Spinal cord (tissue), 10 donors: ENCODE results near the gene FADD. TPM values are rescaled to one million over a fixed set of nuclear protein-coding genes. Genes with fewer than 3 reads are reported as not detected.

ENCODE experiments used
- DNase-seq, 6 donors: peaks; one replicate each; pipeline versions ENCODE4 v3.0.0 to v3.0.0-alpha.2; 2013 to 2015; ENCODE audit warnings: low spot score in 6 of 6, low read depth in 4 of 6
- H3K27ac ChIP-seq: one replicate; pipeline ENCODE4 v1.5.1; 2013; ENCODE audit warnings: low read depth, low read length, control low read depth
- H3K27me3 ChIP-seq: one replicate; pipeline ENCODE4 v1.6.1; 2013; ENCODE audit warnings: low read length; ENCODE audit not compliant: control insufficient read depth, insufficient read depth
- H3K36me3 ChIP-seq: one replicate; pipeline ENCODE4 v1.6.1; 2013; ENCODE audit warnings: low read length; ENCODE audit not compliant: control insufficient read depth, insufficient read depth
- H3K4me1 ChIP-seq: one replicate; pipeline ENCODE4 v1.6.1; 2013; ENCODE audit warnings: low read length; ENCODE audit not compliant: control insufficient read depth, insufficient read depth
- H3K4me3 ChIP-seq: one replicate; pipeline ENCODE4 v1.5.1; 2013; ENCODE audit warnings: low read depth, low read length, control low read depth
- H3K9me3 ChIP-seq: one replicate; pipeline ENCODE4 v1.6.1; 2013; ENCODE audit warnings: low read length; ENCODE audit not compliant: control insufficient read depth, insufficient read depth
- WGBS: methylation state at CpG from one replicate; pipeline ENCODE4 v1.1.5; 2013; ENCODE audit warnings: missing lambda C conversion rate; ENCODE audit not compliant: insufficient coverage; 5-methylcytosine and 5-hydroxymethylcytosine counted together
- polyA plus RNA-seq, 2 donors: library from polyadenylated mRNA; unstranded; fragments of 120-200 nt; gene quantifications; one replicate each; pipeline ENCODE4 v1.2.1, GENCODE V29; 2013; ENCODE audit not compliant: insufficient read length in 2 of 2
- total RNA-seq, 2 donors: library from RNA; depleted of rRNA in 1 of 2; stranded (reverse); fragments of 120-200 nt in 1 of 2; fragments of >200 nt in 1 of 2; gene quantifications; one replicate each; pipeline versions ENCODE4 v1.2.3 to v1.2.4, GENCODE V29; 2013 to 2014
- donor health status: healthy.

FADD gene
- total and polyA plus RNA-seq, 4 donors, result 12.1 to 18.7 (median 17.2) TPM

DNA sequence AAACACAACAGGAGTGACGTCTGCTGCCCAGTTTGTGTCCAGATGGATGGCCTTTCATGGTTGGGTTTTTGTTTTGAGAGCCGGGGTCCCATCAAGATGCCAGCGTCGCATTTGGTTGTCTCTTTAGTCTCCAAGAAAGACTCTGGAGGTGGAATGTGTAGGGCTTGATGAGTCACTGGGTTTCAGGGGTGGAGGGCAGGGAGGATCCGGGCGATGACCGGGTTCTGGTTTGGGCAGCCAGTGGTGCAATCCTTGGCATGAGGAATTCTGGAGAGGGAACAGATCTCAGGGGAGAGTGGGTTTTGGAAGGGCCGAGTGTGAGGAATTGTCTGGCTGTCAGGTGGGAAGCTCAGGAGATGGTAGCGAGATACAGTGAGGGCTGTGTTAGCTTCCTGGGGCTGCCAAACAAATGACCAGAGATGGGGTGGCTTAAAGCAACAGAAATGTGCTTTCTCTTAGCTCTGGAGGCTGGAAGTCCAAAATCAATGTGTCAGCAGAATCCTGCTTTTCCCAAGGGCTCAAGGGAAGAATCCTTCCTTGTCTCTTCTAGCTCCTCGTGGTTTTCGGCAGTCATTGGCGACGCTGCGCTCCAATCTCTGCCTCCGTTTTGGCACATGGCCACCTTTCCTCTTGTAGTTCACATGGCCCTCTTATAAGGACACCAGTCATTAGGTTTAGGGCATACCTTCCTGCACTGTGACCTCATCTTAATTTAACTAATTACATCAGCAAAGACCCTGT lies 41.0 kb downstream of the FADD start:
- no peak overlapping the region for H3K4me3 ChIP-seq
- H3K27me3 ChIP-seq, result no peaks in the 10 kb centered on the region
- H3K36me3 ChIP-seq, result no peaks in the 10 kb centered on the region
- 90% methylated on average over 15 of the region's 15 CpGs for WGBS
- DNase-seq, result no peak
- peaks cover 4% of the 10 kb centered on the region for H3K4me1 ChIP-seq
- H3K9me3 ChIP-seq, result no peaks in the 10 kb centered on the region
- H3K27ac ChIP-seq, result no peak overlapping the region

DNA sequence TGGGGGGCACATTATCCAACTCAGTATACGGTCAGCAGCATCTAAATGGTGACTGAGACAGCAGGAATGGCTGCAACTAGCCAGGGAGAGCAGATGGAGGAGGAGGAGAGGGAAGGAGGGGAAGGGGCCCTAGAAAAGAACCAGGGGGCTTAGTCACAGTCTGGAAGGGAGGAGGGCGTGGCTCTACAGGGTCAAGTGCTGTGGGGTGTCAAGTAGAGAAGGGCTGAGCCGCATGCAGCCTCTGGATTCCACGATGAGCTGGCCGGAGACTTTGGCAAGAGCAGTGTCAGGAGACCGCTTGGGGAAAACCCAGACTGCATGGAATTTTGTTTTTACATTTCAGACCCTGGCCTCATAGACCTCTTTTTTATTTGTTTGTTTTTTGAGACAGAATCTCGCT lies 41.6 kb downstream of the FADD start:
- DNase-seq, result no peak
- no peaks in the 10 kb centered on the region for H3K36me3 ChIP-seq
- no peaks in the 10 kb centered on the region for H3K9me3 ChIP-seq
- no peak overlapping the region for H3K27ac ChIP-seq
- 84% methylated on average over 5 of the region's 7 CpGs for WGBS
- no peaks in the 10 kb centered on the region for H3K27me3 ChIP-seq
- peaks cover 4% of the 10 kb centered on the region for H3K4me1 ChIP-seq
- H3K4me3 ChIP-seq, result no peak overlapping the region

DNA sequence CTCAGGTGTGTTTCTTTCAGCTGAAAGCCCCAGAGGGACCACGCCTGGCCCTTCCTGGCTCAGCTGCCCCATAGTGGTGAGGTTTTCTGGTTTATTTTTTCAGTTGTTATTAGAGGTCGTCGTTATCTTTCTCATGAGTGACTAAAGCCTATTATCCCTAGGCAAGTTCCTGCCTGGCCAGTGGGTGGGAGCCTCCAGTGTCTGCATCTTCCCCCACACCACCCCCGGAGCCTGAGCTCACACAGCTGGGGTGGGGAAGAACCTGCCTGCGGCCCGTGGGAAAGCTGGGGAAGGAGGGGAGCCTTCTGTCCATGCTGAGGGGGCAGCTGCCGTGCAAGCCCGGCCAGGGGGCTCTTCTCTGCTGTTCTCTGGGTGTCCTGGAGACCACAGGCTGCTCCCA lies 43.1 kb downstream of the FADD start:
- 69% methylated on average over 6 of the region's 8 CpGs for WGBS
- Histone ChIP-seq H3K27ac (no peak overlapping the region), H3K4me1 (peaks cover 4% of the 10 kb centered on the region), H3K9me3 (no peaks in the 10 kb centered on the region), H3K36me3 (no peaks in the 10 kb centered on the region), H3K4me3 (no peak overlapping the region), H3K27me3 (no peaks in the 10 kb centered on the region)
- DNase-seq, result no peak

DNA sequence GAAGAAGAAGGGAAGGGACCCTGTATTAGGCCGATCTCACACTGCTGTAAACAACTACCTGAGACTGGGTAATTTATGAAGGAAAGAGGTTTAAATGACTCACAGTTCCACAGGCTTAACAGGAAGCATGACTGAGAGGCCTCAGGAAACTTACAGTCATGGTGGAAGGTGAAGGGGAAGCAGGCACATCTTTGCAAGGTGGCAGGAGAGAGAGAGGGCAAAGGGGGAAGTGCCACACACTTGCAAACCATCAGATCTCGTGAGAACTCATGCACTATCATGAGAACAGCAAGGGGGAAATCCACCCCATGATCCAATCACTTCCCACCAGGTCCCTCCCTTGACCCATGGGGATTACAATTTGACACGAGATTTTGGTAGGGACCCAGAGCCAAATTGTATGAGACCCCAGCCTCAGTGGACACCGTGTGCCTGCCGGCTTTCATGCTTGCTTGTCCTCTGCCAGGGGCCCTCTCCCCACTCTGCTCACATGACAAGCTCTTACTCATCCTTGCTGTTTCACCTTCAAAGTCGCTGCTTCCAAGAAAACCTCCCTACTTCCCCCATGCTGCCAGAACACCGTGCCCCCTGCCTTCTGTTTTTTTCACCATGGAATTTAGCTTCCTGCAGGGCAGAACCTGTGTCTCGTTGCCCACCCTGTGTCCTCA lies 44.1 kb downstream of the FADD start:
- H3K9me3 ChIP-seq, result no peaks in the 10 kb centered on the region
- DNase-seq, result no peak
- H3K27me3 ChIP-seq, result no peaks in the 10 kb centered on the region
- WGBS, result 67% methylated on average over 8 of the region's 8 CpGs
- no peaks in the 10 kb centered on the region for H3K36me3 ChIP-seq
- peaks cover 4% of the 10 kb centered on the region for H3K4me1 ChIP-seq
- no peak overlapping the region for H3K27ac ChIP-seq
- no peak overlapping the region for H3K4me3 ChIP-seq

DNA sequence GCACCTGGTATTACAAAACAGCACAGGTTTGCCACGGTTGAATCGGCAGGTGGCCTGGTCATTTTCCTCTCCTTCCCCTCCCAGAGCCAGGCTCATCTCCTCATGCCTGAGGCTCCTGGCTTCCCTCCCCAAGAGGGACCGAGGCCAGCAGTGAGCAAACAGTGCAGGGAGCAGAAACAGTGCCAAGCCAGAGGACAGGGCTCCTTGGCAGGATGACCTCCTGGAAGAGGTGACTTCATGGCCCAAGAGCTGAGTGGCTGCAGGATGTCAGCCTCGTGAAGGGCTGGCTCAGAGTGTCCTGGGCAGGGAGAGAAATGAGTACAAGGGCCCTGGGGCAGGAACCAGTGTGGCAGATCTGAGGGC lies 44.6 kb downstream of the FADD start:
- WGBS, result 80% methylated on average over 3 of the region's 4 CpGs
- Histone ChIP-seq H3K27me3 (no peaks in the 10 kb centered on the region), H3K27ac (no peak overlapping the region), H3K4me1 (peaks cover 4% of the 10 kb centered on the region), H3K36me3 (no peaks in the 10 kb centered on the region), H3K9me3 (no peaks in the 10 kb centered on the region), H3K4me3 (no peak overlapping the region)
- no peak for DNase-seq

DNA sequence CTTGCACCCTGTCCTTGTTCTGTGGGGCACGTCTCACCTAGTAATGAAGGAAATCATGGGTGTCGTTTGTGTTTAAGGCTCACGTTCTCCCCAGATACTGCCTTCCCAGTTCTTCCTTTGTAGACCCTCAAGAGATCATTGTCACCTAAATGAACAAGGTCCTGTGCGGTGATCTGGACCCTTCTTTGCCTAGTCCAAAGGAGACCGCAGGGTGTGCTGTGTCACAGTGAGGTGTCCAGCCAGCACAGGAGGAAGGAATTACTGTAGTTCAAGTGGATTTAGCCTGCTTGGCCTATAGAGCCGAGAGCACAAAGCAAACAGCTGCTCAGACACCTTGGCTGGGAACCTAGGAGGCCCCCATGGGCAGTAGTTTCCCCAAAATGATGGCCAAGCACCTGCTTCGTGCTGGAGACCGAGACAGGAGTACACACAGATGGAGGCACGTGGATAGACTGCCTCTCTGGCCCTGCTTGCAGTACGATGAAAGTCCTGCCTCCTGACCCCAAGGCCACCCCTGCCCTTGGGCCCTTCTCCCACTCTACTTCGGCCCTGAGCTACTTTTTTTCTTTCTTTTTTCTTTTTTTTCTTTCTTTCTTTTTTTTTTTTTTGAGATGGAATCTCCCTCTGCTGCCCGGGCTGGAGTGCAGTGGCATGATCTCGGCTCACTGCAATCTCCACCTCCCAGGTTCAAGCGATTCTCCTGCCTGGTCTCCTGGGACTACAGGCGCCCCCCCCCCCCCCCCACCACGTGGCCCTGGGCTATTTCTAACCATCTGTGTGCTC lies 48.0 kb downstream of the FADD start:
- Histone ChIP-seq H3K36me3 (no peaks in the 10 kb centered on the region), H3K4me1 (peaks cover 4% of the 10 kb centered on the region), H3K9me3 (no peaks in the 10 kb centered on the region), H3K4me3 (no peak overlapping the region), H3K27ac (no peak overlapping the region), H3K27me3 (no peaks in the 10 kb centered on the region)
- DNase-seq, result no peak
- WGBS, result 85% methylated on average over 11 of the region's 16 CpGs

DNA sequence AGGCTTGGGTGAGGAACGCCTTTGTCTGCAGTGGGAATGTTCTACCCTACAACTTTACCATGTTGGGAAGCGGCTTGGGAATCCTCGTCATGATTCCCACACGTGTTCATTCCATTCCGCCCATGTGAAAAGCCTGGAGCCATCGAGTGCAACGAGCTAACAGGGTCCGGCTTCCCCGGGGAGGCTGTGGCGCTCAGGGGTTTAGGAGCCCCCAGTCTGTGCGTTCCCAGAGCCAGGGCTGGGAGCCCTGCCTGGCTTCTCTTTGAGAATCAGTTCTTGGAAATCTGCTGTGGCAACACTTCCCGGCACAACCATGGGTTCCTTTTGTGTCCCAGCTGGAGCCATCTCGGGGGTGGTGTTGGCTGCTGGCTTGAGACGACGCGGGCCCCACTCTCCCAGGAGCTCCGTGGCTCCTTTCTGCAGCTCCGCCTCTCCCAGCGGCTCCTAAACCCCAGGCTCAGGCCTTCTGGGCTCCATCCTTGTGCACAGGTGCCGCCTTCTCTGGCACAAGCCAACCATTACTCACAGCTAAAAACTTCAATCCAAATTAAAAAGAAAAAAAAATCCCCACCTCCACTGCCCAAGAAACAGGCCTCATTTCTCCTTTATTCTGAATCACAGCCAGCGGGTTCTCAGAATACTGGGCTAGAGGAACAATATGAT lies 48.7 kb downstream of the FADD start:
- Histone ChIP-seq H3K27me3 (no peaks in the 10 kb centered on the region), H3K4me1 (peaks cover 4% of the 10 kb centered on the region), H3K9me3 (no peaks in the 10 kb centered on the region), H3K36me3 (no peaks in the 10 kb centered on the region), H3K4me3 (no peak overlapping the region), H3K27ac (no peak overlapping the region)
- peak in 1 of 6 donors; percentile 44 for DNase-seq
- 68% methylated on average over 20 of the region's 21 CpGs for WGBS

DNA sequence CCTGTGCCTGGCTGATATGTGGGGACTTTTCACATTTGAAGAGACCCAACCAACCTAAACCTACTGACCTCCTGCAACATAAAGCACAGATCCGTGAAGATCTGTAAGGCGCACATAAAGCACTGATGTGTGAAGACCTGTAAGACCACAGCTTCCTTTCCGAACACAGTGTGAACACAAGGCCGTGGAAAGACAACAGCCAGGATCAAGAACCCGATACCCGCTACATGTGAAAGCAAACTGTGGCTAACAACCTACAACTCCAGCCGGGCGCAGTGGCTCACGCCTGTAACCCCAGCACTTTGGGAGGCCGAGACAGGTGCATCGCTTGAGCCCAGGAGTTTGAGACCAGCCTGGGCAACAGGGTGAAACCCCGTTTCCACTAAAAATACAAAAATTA lies 49.7 kb downstream of the FADD start:
- no peaks in the 10 kb centered on the region for H3K36me3 ChIP-seq
- no peak overlapping the region for H3K4me3 ChIP-seq

DNA sequence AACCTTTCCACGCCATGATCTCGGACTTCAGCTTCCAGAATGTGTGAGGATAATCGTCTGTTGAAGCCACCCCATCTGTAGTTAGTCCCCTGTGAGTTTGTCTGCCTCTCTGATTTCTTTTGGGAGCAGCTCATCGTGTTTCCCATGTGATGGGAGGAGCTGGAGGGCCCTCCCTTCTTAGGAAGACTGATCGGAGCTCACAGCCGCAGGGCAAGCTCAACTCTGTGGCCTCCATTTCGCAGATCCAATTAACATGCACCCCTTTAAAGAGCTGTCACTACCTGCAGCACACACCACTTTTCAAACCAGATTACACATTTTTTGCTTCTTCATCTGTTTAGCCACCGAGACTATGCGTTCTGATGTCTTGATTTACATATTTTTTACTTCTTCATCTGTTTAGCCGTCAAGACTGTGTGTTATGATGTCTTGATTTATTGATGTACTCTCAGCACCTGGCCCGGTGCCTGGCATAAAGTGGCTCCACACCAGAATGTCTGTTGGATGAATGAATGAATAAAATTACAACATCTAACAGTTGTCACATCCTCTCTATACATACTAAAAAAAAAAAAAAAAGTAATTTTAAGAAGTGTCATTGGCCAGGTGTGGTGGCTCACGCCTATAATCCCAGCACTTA lies 52.5 kb downstream of the FADD start:
- H3K4me1 ChIP-seq, result no peaks in the 10 kb centered on the region
- no peak overlapping the region for H3K4me3 ChIP-seq
- DNase-seq, result peak in 2 of 6 donors; percentile 49 to 90
- H3K36me3 ChIP-seq, result no peaks in the 10 kb centered on the region
- 66% methylated on average over 6 of the region's 12 CpGs for WGBS
- H3K9me3 ChIP-seq, result no peaks in the 10 kb centered on the region
- H3K27ac ChIP-seq, result no peak overlapping the region
- no peaks in the 10 kb centered on the region for H3K27me3 ChIP-seq

More for the DNA sequence above, 49.7 kb downstream of the FADD start:
- 97% methylated on average over 11 of the region's 12 CpGs for WGBS
- Histone ChIP-seq H3K27ac (no peak overlapping the region), H3K27me3 (no peaks in the 10 kb centered on the region), H3K9me3 (no peaks in the 10 kb centered on the region), H3K4me1 (no peaks in the 10 kb centered on the region)
- DNase-seq, result no peak
